Measurements from ENCODE around the gene SLC39A8.

The SLC39A8 gene

DNA sequence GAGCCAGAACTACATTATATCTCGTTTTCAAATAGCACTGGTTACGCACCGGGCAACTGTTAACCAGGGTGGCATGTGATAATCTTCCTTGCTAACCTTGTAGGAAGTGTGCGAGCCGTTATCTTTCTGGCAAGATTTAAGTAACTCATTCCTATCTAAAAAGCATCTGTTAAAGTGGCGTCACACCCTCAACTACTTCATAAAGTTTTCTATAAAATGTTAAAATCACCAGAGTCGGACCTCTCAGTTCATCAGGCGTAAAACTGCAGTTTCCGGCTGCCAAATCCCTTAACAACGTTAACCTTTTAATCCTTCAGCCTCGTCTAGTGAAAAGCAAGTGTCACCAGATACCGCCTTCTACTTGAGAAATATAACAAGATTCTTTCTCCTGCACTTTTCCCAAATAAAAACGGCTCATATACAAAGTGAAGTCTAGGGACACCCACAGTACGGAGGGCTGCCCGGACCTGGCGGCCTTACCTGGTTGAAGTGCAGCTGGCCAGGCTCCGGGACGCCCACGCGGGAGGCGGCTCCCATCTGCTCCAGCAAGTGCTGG lies 1.2 kb downstream of the SLC39A8 start:
- TF ChIP-seq CEBPB (IDR thresholded peaks at IDR 0.05) (no peak), CREB1 (IDR thresholded peaks at IDR 0.05; ENCODE audit: low read depth) (no peak), EGR1 (IDR thresholded peaks at IDR 0.05) (peak; percentile 95), TAF1 (IDR thresholded peaks at IDR 0.05; ENCODE audit: low read depth) (no peak; the same call in 1 of the 2 replicates), YY1 (IDR thresholded peaks at IDR 0.05; ENCODE audit: low read depth) (no peak)

- TF ChIP-seq RAD21 (IDR thresholded peaks at IDR 0.05; ENCODE audit: low read depth) (no peak), CEBPB (IDR thresholded peaks at IDR 0.05) (no peak), TAF1 (IDR thresholded peaks at IDR 0.05; ENCODE audit: low read depth) (no peak), EP300 (IDR thresholded peaks at IDR 0.05; ENCODE audit: borderline replicate concordance) (no peak), CREB1 (IDR thresholded peaks at IDR 0.05; ENCODE audit: low read depth) (no peak), USF1 (IDR thresholded peaks at IDR 0.05) (no peak), YY1 (IDR thresholded peaks at IDR 0.05; ENCODE audit: low read depth) (no peak), ZBTB7A (IDR thresholded peaks at IDR 0.05; ENCODE audit: low read depth) (no peak), TCF12 (IDR thresholded peaks at IDR 0.05; ENCODE audit: low read depth) (no peak), FOXM1 (IDR thresholded peaks at IDR 0.05; ENCODE audit: borderline replicate concordance, low read depth) (no peak), NFIC (IDR thresholded peaks at IDR 0.05) (no peak), EGR1 (IDR thresholded peaks at IDR 0.05) (no peak), TEAD4 (IDR thresholded peaks at IDR 0.05) (no peak)
- TF ChIP-seq, protein P1, sequence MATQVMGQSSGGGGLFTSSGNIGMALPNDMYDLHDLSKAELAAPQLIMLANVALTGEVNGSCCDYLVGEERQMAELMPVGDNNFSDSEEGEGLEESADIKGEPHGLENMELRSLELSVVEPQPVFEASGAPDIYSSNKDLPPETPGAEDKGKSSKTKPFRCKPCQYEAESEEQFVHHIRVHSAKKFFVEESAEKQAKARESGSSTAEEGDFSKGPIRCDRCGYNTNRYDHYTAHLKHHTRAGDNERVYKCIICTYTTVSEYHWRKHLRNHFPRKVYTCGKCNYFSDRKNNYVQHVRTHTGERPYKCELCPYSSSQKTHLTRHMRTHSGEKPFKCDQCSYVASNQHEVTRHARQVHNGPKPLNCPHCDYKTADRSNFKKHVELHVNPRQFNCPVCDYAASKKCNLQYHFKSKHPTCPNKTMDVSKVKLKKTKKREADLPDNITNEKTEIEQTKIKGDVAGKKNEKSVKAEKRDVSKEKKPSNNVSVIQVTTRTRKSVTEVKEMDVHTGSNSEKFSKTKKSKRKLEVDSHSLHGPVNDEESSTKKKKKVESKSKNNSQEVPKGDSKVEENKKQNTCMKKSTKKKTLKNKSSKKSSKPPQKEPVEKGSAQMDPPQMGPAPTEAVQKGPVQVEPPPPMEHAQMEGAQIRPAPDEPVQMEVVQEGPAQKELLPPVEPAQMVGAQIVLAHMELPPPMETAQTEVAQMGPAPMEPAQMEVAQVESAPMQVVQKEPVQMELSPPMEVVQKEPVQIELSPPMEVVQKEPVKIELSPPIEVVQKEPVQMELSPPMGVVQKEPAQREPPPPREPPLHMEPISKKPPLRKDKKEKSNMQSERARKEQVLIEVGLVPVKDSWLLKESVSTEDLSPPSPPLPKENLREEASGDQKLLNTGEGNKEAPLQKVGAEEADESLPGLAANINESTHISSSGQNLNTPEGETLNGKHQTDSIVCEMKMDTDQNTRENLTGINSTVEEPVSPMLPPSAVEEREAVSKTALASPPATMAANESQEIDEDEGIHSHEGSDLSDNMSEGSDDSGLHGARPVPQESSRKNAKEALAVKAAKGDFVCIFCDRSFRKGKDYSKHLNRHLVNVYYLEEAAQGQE (IDR thresholded peaks at IDR 0.05; ENCODE audit: low read depth), result no peak
- TF ChIP-seq, protein P2, sequence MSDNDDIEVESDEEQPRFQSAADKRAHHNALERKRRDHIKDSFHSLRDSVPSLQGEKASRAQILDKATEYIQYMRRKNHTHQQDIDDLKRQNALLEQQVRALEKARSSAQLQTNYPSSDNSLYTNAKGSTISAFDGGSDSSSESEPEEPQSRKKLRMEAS (IDR thresholded peaks at IDR 0.05), result no peak
These were observed 2.7 kb downstream of the SLC39A8 start for GRCh38 chr4:102342404-102343074.

GRCh38 chr4:102341201-102341600 lies 4.1 kb downstream of the SLC39A8 start:
- TF ChIP-seq TCF12 (IDR thresholded peaks at IDR 0.05; ENCODE audit: low read depth), result no peak
- no peak for TF ChIP-seq ZBTB7A (IDR thresholded peaks at IDR 0.05; ENCODE audit: low read depth)

DNA sequence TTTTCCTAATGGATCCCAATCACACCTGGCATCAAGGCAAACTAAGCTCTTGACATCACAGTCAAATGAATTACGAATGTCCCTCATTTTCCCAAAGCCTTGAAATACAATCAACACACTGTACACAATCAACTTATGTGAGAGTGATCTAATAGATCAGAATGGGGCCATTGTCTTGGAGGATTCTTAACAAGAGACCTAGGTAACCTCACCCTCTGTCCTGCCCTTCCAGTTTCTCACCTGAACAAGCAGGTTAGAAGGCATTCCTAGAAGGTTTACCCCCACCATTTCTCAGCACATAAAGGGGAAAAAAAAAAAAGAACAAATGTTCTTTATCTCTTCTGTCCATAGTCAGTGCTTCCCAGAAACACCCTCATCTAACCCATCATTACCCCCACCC lies 6.3 kb downstream of the SLC39A8 start:
- TF ChIP-seq TCF12 (IDR thresholded peaks at IDR 0.05; ENCODE audit: low read depth) (peak; percentile 62; the same call in 1 of the 2 replicates), YY1 (IDR thresholded peaks at IDR 0.05; ENCODE audit: low read depth) (no peak), NFIC (IDR thresholded peaks at IDR 0.05) (0 out of 2 replicates have a peak, but pooled peaks have one; percentile 6), TEAD4 (IDR thresholded peaks at IDR 0.05) (peak; percentile 73), ZBTB7A (IDR thresholded peaks at IDR 0.05; ENCODE audit: low read depth) (no peak), EP300 (IDR thresholded peaks at IDR 0.05; ENCODE audit: borderline replicate concordance) (peak; percentile 68; the same call in 1 of the 2 replicates), EGR1 (IDR thresholded peaks at IDR 0.05) (no peak), CEBPB (IDR thresholded peaks at IDR 0.05) (no peak), FOXM1 (IDR thresholded peaks at IDR 0.05; ENCODE audit: borderline replicate concordance, low read depth) (peak; percentile 42; the same call in 1 of the 2 replicates)
- TF ChIP-seq, protein P1 (IDR thresholded peaks at IDR 0.05; ENCODE audit: low read depth), result no peak
- TF ChIP-seq, protein P2 (IDR thresholded peaks at IDR 0.05), result 0 out of 2 replicates have a peak, but pooled peaks have one; percentile 7

- TF ChIP-seq, protein P2 (IDR thresholded peaks at IDR 0.05), result no peak
- TF ChIP-seq ZBTB7A (IDR thresholded peaks at IDR 0.05; ENCODE audit: low read depth) (no peak), CREB1 (IDR thresholded peaks at IDR 0.05; ENCODE audit: low read depth) (no peak), USF1 (IDR thresholded peaks at IDR 0.05) (no peak), YY1 (IDR thresholded peaks at IDR 0.05; ENCODE audit: low read depth) (no peak), RAD21 (IDR thresholded peaks at IDR 0.05; ENCODE audit: low read depth) (no peak), CEBPB (IDR thresholded peaks at IDR 0.05) (no peak), TAF1 (IDR thresholded peaks at IDR 0.05; ENCODE audit: low read depth) (no peak), EP300 (IDR thresholded peaks at IDR 0.05; ENCODE audit: borderline replicate concordance) (no peak), EGR1 (IDR thresholded peaks at IDR 0.05) (no peak), TEAD4 (IDR thresholded peaks at IDR 0.05) (no peak)
- TF ChIP-seq, protein P1 (IDR thresholded peaks at IDR 0.05; ENCODE audit: low read depth), result no peak
These were observed 6.9 kb downstream of the SLC39A8 start for GRCh38 chr4:102338405-102338804.
